Skin of body (tissue), 2 donors: ENCODE measurements around the gene RASD2. TPM values are rescaled to one million over a fixed set of nuclear protein-coding genes. Genes with fewer than 3 reads are reported as not detected.

Source experiments
- DNase-seq: peaks from one replicate; lab custom pipeline; 2025; lab: John Stamatoyannopoulos, UW
- total RNA-seq: library from RNA; depleted of rRNA; stranded (reverse); fragments of >200 nt; gene quantifications from one replicate; pipeline ENCODE4 v1.2.3, GENCODE V29; 2014

Gene RASD2
- total RNA-seq, 1 donor from 2014 or later = 0.30 TPM

DNA sequence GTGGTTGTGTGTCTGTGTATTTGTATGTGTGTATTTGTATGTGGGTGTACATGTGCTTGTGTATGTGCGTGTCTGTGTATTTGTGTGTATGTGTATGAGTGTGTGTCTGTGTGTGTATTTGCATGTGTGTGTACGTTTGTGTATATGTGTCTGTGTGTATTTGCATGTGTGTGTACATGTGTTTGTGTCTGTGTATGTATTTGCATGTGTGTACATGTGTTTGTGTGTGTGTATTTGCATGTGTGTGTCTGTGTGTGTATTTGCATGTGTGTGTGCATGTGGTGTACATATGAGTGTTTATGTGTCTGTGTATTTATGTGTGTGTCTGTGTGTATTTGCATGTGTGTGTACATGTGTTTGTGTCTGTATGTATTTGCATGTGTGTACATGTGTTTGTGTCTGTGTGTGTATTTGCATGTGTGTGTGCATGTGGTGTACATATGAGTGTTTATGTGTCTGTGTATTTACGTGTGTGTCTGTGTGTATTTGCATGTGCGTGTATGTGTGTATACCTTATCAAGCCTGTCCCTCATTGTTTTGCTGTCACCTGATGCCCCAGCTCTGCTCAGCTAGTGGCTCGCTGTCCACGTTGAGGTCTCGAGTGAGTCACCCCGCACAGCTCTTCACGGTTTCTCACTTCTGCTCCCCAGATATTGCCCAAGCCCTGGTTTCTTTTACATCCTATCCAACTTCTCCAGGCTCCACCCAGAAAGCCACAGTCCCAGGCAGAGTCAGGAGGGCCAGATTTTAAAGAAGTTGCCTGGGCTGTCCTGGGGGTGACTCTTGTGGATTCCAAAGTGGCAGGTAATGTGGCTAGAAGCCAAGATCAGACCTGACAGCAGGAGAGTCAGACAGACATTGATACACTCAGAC, 61.3 kb downstream of the RASD2 start:
- DNase-seq = no peak

Other genes with a start within 250 kb of the RASD2 start
- gene TOM1, start 240.9 kb upstream of the RASD2 start, total RNA-seq = 33.4 TPM
- 11.1 TPM for gene HMOX1, start 159.7 kb upstream of the RASD2 start, total RNA-seq
- 26.6 TPM for gene MCM5, start 140.7 kb upstream of the RASD2 start, total RNA-seq
- gene MB, start 76.5 kb downstream of the RASD2 start, total RNA-seq = 21.4 TPM
- 15.5 TPM for gene APOL6, start 107.6 kb downstream of the RASD2 start, total RNA-seq
- gene APOL5, start 177.0 kb downstream of the RASD2 start, total RNA-seq = 0.69 TPM